ENCODE data around the gene RAD51B.

DNA sequence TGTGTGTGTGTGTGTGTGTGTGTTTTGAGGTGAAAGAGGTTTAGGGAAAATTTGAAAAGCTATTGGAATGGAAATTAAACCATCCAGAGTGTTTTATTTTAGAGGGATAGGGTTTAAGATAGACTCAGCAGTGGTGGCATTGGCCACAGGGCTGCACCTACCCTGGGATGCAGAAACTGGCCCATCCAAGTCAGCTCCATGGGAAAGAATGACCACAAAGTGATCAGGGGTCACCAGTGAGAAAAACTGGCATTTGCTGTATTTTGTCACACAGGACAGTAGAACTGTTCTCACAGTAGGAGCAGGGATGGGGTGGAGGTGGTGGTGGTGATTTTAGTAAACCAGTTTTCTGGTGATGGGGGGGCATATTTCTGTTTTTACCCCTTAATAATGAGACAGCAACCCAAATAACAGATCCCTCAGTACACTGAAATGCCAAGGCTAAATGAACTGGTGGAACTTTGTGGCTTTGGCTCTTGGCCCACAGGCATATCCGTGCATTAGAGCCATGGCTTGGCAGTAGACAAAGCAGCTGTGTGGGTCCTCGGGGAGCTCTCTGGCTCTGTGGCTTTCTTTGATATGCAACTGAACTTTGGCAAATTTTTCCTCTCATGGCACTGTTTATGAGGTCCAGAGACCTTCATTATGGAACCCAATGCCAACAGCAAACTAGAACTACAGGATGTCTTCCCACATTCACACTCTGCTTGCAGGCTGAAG lies 625.0 kb downstream of the RAD51B start:
- no peak for TF ChIP-seq POLR2A (IDR thresholded peaks at IDR 0.05)
- TF ChIP-seq, protein P1, sequence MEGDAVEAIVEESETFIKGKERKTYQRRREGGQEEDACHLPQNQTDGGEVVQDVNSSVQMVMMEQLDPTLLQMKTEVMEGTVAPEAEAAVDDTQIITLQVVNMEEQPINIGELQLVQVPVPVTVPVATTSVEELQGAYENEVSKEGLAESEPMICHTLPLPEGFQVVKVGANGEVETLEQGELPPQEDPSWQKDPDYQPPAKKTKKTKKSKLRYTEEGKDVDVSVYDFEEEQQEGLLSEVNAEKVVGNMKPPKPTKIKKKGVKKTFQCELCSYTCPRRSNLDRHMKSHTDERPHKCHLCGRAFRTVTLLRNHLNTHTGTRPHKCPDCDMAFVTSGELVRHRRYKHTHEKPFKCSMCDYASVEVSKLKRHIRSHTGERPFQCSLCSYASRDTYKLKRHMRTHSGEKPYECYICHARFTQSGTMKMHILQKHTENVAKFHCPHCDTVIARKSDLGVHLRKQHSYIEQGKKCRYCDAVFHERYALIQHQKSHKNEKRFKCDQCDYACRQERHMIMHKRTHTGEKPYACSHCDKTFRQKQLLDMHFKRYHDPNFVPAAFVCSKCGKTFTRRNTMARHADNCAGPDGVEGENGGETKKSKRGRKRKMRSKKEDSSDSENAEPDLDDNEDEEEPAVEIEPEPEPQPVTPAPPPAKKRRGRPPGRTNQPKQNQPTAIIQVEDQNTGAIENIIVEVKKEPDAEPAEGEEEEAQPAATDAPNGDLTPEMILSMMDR (IDR thresholded peaks at IDR 0.05), result no peak
- TF ChIP-seq EP300 (IDR thresholded peaks at IDR 0.05), result no peak
